Endometrial microvascular endothelial cells (primary cell): ENCODE measurements around the gene CSF3. TPM values are rescaled to one million over a fixed set of nuclear protein-coding genes. Genes with fewer than 3 reads are reported as not detected.

ENCODE experiments used
- in situ Hi-C: cut with HindIII; loops from 2 replicates; pipeline ENCODE4 v1.10.0; 2017; ENCODE audit warnings: low sequenced_read_pairs, low pct_unique_long_range_greater_than_20kb; ENCODE audit errors: inconsistent ontology term
- total RNA-seq: library from RNA; depleted of rRNA; stranded (reverse); fragments of >200 nt; gene quantifications from one replicate; pipeline ENCODE4 v1.2.3, GENCODE V29; 2015; ENCODE audit errors: inconsistent ontology term

The CSF3 gene
- total RNA-seq, 1 donor from 2014 or later: 25.4 TPM

DNA sequence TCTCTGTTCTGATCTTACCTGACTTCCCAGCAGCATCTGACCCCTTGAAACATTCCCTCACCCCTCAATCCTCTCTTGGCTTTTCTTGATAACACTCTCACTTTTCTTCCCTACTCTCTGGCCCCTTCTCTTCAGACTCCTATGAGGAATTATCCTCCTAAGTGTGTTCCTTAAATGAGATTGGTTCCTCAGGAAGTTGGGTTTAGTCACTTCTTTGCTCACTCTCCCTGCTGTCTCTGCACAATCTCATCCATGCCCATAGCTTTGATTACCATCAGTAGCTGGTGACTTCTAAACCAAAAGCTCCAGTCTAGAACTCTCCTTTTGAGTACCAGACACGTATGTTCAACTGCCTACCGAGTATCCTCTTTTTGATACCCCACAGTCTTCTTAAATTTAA, 26.0 kb downstream of the CSF3 start:
- in situ Hi-C loops: no loop called here

- in situ Hi-C loops: no loop called here
Observed at GRCh38 chr17:40056379-40057015, 41.3 kb downstream of the CSF3 start.

GRCh38 chr17:40058186-40058784, 43.0 kb downstream of the CSF3 start:
- in situ Hi-C loops: no loop called here

- in situ Hi-C loops: no loop called here
Observed at GRCh38 chr17:40058865-40059264, 43.6 kb downstream of the CSF3 start.

DNA sequence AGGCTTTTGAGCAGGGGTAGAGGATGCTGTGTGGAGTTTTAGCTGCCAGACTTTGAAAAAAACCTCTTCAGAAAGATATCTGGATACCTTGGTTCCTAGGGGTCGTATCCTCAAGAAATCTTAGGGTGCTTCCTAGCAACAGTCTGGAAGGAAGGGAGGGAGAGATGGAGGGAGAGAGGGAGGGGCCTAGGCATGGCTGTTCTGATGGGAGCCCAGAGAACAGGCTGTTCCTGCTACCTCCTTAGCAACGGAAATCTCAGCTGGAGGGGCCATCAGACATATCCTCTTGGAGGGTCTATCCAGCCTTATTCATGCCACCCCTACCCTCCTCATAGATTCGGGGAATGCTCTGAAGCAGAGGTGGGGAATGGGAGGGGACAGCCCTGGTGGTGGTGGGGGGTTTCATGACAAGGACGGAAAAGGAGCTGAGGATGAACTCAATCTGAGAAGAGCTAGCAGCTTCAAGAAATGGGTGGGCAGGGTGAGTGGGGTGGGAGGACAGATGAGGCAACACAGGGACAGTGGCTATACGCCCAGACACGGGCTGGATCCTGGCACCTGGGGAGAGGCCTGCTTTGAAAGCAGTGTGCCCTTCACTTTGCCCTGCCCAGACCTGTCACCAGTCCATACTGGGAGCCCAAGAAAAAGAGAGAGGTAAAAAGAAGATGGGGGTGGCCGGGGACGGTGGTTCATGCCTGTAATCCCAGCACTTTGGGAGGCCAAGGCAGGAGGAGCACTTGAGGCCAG, 44.7 kb downstream of the CSF3 start:
- in situ Hi-C loops: no loop called here

DNA sequence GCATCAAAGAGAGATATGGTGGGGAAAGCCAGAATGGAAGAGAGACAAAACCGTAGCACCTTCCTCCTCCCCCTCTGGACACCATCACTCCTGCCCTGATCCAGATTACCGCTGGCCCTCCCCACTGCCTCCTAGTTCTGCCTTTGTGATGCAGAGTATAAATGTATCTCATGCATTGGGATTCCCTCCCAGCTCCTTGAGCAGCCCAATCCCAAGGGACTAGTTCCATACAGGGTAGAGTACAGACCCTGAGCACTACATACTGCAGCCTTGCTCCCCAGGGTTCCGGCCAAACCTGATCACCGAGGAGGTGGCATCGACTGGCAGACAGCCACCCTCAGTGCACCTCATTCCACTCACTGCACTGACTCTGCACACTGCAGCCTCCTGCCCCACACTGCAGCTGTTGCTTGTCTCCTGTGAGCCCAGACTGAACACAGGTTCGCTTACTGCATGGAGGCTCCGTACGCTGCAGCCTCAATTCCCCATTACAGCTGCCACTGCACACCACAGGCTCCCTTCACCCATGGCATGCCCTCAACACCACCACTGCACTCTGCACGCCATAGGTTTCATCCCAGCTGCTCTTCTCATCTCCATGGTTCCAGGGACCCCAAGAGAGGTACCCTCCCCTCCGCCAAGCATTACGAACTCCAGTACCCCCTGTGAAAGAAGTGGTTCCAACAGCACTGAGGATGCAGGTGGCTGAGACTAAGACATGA, 45.8 kb downstream of the CSF3 start:
- in situ Hi-C loops: no loop called here

- in situ Hi-C loops: no loop called here
Observed at GRCh38 chr17:40061609-40062038, 46.4 kb downstream of the CSF3 start.

DNA sequence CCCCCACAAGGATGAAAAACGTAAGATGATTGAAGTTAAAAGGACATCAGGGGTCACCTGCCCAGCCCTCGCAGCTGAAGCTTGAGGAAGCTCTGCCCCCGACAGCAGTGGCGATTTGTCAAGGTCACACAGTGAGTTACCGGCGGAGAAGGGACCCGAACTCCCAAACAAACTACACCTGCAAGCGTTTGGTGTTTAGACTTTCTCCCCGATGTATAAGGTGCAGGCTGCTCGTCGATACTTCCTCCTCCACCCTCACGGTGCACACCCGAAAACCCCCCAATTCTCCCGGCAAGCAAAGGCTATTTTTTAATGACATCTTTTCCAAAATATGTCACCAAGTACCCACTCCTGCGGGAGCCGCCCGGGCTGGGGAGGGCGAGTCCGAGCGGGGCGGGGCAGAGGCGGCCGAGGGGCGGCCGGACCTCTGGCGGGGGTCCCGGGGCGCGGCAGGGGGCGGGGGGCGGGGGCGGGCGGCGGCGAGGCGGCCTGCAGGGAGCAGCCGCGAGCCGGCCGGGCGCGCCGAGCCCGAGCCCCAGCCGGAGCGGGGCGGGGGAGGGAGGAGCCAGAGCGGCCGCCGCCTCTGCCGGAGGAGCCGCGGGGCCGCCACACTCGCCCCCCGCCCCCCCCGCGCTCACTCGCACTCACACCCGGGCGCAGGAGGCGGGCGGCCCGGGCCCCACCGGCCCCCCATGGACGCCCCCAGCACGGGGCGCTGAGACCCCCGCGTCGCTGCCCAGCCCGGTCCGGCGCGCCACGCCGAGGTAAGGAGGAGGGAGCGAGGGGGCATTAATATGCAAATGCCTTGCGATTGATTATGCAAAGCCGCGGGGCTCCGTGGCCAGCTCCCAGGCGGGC, 47.3 kb downstream of the CSF3 start, which contains the start of gene THRA:
THRA (plus strand) TSS at position 637 of the 858 bp plus-strand sequence. CDS start 11,524 bp downstream, outside the sequence.
- in situ Hi-C loops: no loop called here

- in situ Hi-C loops: no loop called here
Observed at GRCh38 chr17:40063187-40063771, 48.0 kb downstream of the CSF3 start.

- in situ Hi-C loops: no loop called here
Observed at GRCh38 chr17:40063901-40064531, 48.8 kb downstream of the CSF3 start.

DNA sequence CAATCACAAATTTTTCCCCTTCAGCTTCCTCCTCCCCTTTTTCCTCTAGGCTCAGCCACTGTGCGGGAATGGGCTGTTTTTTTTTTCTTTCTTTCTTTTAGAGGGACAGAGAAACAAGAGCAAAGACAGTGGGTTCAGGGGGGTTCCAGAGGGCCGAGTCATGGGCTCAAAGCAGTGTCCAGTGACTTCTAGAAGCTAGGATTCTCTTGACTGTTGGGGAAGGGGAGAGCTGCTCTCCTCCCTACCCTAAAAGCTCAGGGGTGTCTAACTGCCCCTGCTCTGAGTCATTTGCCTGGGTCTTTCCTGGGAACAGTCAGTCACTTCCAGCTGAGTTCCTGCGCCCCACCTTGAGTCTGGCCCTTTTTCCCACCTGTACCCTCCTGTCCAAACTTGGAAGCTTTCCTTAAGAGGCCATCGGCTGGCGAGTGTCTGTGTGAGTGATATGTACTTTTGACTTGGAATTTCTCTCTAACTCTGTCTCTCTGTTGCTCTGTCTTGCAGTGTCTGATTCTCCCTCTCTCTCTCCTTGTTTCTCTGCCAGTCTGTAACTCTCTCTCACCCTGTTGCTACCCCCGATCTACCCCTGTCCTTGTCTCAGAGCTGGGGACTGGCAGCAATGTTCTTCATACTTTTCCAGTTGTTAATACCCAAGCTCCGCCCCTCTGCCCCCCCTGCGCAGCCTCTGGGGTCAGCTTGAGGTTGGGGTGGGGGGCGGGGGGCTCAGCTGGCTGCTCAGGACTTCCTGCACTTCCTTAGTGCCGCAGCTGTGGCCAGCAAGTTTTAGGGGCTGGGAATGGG, 49.9 kb downstream of the CSF3 start:
- in situ Hi-C loops: no loop called here

DNA sequence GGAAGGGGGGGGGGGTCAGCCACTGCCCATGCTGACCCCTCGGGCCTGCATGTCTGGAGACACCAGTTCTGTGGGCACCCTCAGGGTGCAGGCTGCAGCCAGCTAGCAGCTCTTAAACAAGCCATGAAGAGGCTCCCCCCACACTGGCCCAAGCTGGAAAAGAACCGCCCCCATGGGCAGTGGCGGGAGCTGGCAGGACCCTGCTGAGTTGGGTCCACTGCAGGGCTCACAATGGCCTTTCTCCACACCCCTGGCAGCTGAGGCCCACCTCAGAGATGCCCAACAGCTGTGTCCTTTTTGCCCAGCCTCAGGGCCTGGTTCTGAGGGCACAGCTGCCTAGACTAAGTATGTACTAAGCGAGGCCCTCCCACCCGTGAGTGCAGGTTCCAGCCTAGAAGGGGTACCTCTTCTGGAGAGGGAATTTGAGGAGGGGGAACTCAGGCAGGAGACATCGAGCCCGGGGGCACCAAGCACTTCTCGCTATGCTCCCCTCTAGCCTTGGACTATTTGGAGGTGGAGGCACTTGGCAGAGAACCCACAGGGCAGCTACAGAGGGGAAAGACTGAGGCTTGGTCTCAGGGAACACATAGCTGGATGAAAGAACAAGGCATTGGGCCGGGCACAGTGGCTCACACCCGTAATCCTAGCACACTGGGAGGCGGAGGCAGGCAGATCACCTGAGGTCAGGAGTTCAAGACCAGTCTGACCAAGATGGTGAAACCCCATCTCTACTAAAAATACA, 50.7 kb downstream of the CSF3 start:
- in situ Hi-C loops: no loop called here

Other genes starting within 250 kb of the CSF3 start
- not detected for gene IKZF3, start 151.1 kb upstream of the CSF3 start, total RNA-seq
- not detected for gene ZPBP2, start 147.2 kb upstream of the CSF3 start, total RNA-seq
- gene GSDMB, start 96.8 kb upstream of the CSF3 start, total RNA-seq: 0.19 TPM
- gene ORMDL3, start 87.8 kb upstream of the CSF3 start, total RNA-seq: 13.8 TPM
- gene LRRC3C, start 87.7 kb upstream of the CSF3 start, total RNA-seq: not detected
- gene GSDMA, start 52.4 kb upstream of the CSF3 start, total RNA-seq: not detected
- 212 TPM for gene PSMD3, start 34.6 kb upstream of the CSF3 start, total RNA-seq
- gene MED24, start 39.0 kb downstream of the CSF3 start, total RNA-seq: 135 TPM
- gene THRA, start 47.5 kb downstream of the CSF3 start, total RNA-seq: 17.8 TPM
- 2.2 TPM for gene NR1D1, start 85.1 kb downstream of the CSF3 start, total RNA-seq
- gene MSL1, start 106.5 kb downstream of the CSF3 start, total RNA-seq: 78.9 TPM
- gene CASC3, start 125.1 kb downstream of the CSF3 start, total RNA-seq: 48.9 TPM
- gene RAPGEFL1, start 162.0 kb downstream of the CSF3 start, total RNA-seq: 2.6 TPM
- 7.3 TPM for gene WIPF2, start 203.9 kb downstream of the CSF3 start, total RNA-seq